ENCODE data around the gene CALM3. TPM values are rescaled to one million over a fixed set of nuclear protein-coding genes. Genes with fewer than 3 reads are reported as not detected.
A peak's percentile ranks its signal among the peaks of the same experiment; 100 is the strongest.

CALM3 gene
- total RNA-seq, 3 donors from 2014 or later: 241 to 325 (median 252) TPM

DNA sequence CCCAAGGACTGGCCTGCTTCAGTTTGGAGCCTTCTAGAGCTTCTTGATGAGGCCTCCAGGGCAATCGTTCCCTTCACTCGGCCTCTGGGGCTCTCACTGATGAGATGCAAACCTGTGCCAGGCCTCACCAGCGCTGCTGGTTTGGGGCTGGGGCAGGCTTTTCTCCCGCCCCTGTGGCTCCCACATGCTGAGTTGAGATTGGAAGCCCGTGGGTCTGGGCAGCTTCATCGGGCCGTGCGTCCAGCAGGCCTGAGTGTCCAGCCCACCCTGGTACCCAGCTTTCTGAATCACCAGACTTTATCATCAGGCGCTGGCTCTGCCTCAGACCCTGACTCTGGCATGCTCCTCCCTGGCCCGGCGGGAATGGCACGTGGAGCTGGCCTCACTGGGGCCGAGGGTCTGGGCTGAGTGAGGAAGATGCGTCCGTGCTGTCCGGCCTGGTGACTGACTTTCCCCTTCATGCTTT is 4.3 kb downstream of the CALM3 start:
- H3K36me3 ChIP-seq (ENCODE audit: low read depth): peaks cover 18% of the 10 kb centered on the region
- DNase-seq (peak in 1 of 3 donors; percentile 16), ATAC-seq (no peak)
- intact Hi-C loops (cut with DNase I, micrococcal nuclease): no loop called here
- no peak overlapping the region for H3K4me3 ChIP-seq
- no peaks in the 10 kb centered on the region for H3K9me3 ChIP-seq
- H3K4me1 ChIP-seq (ENCODE audit: low read depth): peaks cover 18% of the 10 kb centered on the region
- TF ChIP-seq, protein P1, sequence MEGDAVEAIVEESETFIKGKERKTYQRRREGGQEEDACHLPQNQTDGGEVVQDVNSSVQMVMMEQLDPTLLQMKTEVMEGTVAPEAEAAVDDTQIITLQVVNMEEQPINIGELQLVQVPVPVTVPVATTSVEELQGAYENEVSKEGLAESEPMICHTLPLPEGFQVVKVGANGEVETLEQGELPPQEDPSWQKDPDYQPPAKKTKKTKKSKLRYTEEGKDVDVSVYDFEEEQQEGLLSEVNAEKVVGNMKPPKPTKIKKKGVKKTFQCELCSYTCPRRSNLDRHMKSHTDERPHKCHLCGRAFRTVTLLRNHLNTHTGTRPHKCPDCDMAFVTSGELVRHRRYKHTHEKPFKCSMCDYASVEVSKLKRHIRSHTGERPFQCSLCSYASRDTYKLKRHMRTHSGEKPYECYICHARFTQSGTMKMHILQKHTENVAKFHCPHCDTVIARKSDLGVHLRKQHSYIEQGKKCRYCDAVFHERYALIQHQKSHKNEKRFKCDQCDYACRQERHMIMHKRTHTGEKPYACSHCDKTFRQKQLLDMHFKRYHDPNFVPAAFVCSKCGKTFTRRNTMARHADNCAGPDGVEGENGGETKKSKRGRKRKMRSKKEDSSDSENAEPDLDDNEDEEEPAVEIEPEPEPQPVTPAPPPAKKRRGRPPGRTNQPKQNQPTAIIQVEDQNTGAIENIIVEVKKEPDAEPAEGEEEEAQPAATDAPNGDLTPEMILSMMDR (IDR thresholded peaks at IDR 0.05): no peak

DNA sequence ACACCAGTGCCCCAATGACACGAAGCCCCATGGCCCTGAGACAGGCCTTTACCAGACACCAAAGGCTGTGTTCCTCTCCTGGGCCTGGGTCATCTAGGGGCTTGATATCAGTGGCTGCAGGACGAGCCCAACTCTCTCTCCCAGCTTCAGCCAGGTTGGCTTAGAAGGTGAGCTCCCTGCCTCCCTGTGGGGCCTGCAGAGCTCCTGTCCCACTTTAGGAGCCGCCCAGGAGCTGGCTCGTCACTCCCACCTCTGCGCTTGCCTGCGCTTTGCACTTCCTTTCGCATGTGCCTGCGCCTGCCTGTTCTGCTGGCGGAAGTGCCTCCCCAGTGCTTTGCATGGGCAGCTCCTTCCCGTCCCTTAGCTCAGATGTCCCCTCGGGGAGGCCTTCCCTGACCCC is 4.9 kb downstream of the CALM3 start:
- no peak overlapping the region for H3K4me3 ChIP-seq
- peaks cover 18% of the 10 kb centered on the region for H3K4me1 ChIP-seq (ENCODE audit: low read depth)
- H3K9me3 ChIP-seq: no peaks in the 10 kb centered on the region
- ATAC-seq (no peak), DNase-seq (no peak)
- TF ChIP-seq, protein P1 (IDR thresholded peaks at IDR 0.05): no peak
- peaks cover 18% of the 10 kb centered on the region for H3K36me3 ChIP-seq (ENCODE audit: low read depth)
- intact Hi-C loops (cut with DNase I, micrococcal nuclease): no loop called here

DNA sequence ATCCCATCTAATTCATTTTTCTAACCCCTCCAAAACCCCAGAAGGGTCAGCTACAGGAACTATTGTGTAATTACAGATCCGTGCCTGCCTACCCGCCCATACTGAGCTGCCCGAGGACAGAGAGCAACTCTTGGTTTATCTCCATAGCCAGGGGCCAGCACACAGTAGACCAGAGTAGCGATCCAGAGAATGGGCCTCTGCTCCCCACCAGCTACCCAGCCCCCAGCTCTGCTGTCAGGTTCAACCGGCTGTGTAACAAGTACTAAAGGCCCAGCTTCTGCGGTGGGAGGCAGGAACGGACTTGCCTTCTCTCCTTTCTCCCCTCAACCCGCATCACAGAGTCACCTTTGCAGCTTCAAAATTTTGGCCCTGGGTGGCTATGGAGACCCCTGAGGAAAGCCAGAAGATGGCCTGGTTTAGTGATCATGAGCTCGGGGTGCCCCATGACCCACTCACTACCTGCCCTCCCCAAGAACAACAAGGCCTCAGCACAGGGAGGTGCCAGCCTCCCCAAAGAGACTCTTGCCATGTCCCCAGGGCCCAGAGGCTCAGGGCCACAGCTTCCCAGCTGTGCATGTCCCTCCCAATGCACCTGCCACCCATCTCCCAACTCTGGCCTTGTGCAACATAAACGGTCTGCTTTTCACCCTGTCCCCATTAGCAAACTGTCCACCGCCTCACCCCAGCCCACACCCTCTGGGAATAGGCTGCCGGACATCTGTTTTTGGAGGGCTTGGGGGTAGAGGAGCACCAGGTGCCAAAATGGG is 5.7 kb downstream of the CALM3 start:
- Histone ChIP-seq H3K36me3 (ENCODE audit: low read depth) (peaks cover 18% of the 10 kb centered on the region), H3K9me3 (no peaks in the 10 kb centered on the region), H3K4me1 (ENCODE audit: low read depth) (peaks cover 18% of the 10 kb centered on the region), H3K4me3 (no peak overlapping the region)
- DNase-seq: peak in 1 of 3 donors; percentile 9
- TF ChIP-seq, protein P1 (IDR thresholded peaks at IDR 0.05): no peak
- intact Hi-C loops (cut with DNase I, micrococcal nuclease): no loop called here
- no peak for ATAC-seq

DNA sequence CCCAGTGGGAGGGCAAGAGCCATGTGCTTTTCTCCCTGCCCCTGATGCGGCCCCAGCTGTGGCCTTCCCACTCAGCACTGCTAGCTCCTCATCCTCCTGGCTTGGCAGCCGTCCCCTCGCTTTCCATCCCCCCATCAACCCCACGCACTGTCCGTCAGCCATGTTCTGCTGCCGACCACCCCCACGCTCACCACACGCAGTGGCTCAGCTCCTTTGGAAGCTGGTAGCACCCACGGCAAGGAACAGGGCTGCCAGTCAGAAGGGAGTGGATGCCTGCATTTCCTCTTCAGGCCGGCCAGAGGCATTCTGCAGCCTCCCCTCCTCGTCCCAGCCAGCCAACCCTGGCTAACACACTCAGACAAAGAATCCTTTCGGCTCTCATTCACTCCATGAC is 6.3 kb downstream of the CALM3 start:
- H3K4me3 ChIP-seq: no peak overlapping the region
- H3K4me1 ChIP-seq (ENCODE audit: low read depth): peaks cover 16% of the 10 kb centered on the region
- no peak for ATAC-seq
- H3K36me3 ChIP-seq (ENCODE audit: low read depth): peaks cover 18% of the 10 kb centered on the region
- no peaks in the 10 kb centered on the region for H3K9me3 ChIP-seq
- DNase-seq: peak in 1 of 3 donors; percentile 20
- intact Hi-C loops (cut with DNase I, micrococcal nuclease): no loop called here
- TF ChIP-seq, protein P1 (IDR thresholded peaks at IDR 0.05): no peak

DNA sequence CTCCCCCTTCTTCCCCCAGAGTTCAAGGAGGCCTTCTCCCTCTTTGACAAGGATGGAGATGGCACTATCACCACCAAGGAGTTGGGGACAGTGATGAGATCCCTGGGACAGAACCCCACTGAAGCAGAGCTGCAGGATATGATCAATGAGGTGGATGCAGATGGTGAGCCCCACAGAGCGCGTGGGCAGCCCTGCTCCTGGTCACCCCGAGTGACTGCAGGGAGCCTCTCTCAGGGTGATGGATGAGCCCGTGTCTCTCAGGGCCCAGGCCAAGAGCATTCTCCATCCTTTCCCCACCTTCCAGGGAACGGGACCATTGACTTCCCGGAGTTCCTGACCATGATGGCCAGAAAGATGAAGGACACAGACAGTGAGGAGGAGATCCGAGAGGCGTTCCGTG is 7.0 kb downstream of the CALM3 start:
- Histone ChIP-seq H3K36me3 (ENCODE audit: low read depth) (peaks cover 15% of the 10 kb centered on the region), H3K9me3 (no peaks in the 10 kb centered on the region), H3K4me1 (ENCODE audit: low read depth) (peaks cover 11% of the 10 kb centered on the region), H3K4me3 (no peak overlapping the region)
- TF ChIP-seq, protein P1 (IDR thresholded peaks at IDR 0.05): no peak
- intact Hi-C loops (cut with DNase I, micrococcal nuclease): no loop called here
- DNase-seq (peak in 1 of 3 donors; percentile 17), ATAC-seq (no peak)

Data from mucosa of descending colon (tissue), 3 donors.